SKM-1 treated with dmso at 0.1 percent for 144 hours (cell line): Measurements from ENCODE around the gene PTPRF.
"Not testable (repeated sequence)": the region's sequence is repeated elsewhere in the genome, so short reads cannot be mapped to it uniquely, and the experiment has no call there.

Experiments
- DNase-seq: peaks from one replicate; lab custom pipeline; 2025; ENCODE audit not compliant: unreplicated experiment; lab: John Stamatoyannopoulos, UW

The PTPRF gene

GRCh38 chr1:43530483-43531106 is at the start of gene PTPRF:
Gene PTPRF, plus strand, starts transcription at chr1:43530883. Its CDS starts 14,193 bp downstream, at chr1:43545076.
- DNase-seq, result peak; percentile 69

DNA sequence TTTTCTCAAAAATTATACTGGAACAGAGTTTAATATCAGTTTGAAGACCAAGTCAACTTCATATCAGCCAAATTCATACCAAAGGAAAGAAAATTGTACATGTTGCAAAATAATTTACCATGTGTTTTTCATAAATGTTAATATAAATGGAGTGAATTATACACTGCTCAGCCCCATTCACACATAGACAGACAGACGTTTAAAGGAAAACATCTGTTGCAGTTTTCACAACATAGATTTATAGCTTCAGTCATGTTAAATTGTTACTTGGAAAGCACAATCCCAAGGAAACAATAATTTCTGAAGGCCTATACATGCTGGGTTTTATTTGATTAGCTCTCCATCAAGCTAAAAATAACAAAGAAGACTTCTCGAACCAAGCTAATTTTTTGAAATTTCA is 49.2 kb upstream of the PTPRF start:
- no peak for DNase-seq

DNA sequence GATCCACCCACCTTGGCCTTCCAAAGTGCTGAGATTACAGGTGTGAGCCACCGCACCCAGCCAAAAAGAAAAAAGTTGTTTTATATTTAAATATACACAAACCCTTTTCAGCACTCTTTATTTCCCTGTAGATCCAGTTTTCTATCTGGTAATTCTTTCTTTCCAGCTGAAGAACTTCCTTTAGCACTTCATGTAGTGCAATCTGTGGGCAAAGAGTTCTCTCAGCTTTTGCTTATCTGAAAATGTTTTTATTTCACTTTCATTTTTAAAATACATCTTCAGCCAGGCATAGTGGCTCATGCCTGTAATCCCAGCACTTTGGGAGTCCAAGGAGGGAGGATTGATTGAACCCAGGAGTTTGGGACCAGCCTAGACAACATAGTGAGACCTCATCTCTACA is 48.5 kb upstream of the PTPRF start:
- no peak for DNase-seq

DNA sequence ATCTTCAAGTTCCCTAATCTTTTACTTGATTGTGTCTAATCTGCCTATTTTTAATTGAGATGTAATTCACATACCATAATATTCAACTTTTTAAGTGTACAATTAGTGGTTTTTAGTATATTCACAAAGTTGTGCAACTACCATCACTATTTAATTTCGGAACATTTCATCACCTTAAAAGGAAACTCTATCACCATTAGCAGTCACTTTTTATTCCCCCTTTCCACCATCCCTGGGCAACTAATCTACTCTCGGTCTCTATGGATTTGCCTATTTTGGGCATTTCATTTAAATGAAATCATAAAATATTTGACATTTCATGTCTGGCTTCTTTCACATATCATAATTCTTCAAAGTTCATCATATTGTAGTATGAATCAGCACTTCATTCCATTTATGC is 46.3 kb upstream of the PTPRF start:
- DNase-seq, result no peak

GRCh38 chr1:43488165-43488564 is 42.5 kb upstream of the PTPRF start:
- no peak for DNase-seq

DNA sequence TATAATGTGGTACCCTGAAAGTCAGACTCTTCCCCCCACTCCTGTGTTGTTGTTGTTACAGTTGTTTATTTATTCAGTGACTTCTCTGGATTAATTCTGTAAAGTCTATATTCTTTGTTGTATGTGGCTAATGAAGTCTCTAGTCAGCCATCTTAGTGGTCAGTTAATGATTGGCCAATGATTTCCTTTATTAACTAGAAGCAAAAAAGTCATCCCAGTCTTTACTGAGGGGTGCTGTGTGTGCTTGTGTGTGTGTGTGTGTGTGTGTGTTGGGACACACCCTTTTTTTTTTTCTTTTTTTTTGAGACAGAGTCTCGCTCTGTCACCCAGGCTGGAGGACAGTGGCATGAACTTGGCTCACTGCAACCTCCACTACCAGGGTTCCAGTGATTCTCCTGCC is 39.6 kb upstream of the PTPRF start:
- DNase-seq, result no peak

- DNase-seq, result no peak
Observed at GRCh38 chr1:43492826-43493225, 37.9 kb upstream of the PTPRF start.

GRCh38 chr1:43493661-43494450 is 36.8 kb upstream of the PTPRF start:
- no peak for DNase-seq

- no peak for DNase-seq
Observed at GRCh38 chr1:43495204-43495603, 35.5 kb upstream of the PTPRF start.

GRCh38 chr1:43499898-43500297 is 30.8 kb upstream of the PTPRF start:
- DNase-seq, result no peak

- not testable (repeated sequence) for DNase-seq
Observed at GRCh38 chr1:43501806-43502205, 28.9 kb upstream of the PTPRF start.

DNA sequence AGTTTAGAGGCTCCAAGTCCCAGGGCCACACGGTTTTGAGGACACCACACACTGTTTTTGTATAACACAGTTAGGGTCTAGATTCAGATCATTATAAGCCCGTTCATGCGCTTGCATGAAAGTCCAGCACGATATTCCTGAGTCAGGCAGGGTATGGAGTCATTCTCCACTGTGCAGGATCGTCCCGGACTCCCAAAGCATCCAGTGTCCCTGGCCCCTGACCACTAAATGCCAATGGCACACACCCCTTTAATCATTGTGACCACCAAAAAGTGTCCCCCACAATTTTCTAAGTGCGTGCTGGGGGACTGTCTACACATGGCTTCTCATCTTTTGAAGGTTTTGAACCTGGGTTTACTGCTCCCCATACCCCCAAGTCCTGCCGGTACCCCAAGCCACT is 27.1 kb upstream of the PTPRF start:
- DNase-seq, result no peak

DNA sequence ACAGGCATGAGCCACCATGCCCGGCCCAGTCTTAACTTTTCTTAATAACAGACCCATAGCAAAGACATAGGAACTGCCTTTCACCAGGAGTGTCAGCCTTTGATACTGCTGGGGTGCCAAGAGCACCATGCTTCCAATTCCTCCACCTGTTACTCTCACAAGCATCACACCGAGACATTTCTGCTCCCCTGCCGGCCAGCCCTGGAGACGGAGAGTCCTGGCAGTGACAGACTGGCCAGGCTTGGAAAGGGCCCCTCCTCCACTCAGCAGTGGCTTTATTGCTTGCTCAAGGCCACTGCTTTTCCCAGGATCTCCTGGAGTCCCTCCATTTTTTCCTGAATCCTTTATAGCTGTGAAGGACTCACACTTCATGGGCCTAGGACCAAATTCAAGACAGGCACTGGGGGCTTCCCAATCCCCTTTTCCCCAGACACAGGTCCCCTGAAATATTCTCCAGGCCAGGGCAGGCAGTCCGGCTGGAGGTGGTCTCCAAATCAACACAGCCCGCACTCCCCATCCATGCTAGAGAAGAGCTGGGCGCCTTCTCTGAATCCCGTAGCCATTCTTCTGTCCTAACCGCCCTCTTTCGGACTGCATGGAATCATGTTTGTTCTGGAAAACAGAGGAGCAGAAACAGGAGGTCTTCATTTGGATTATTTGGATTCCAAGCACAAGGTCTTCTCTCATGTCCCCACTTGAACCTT is 25.5 kb upstream of the PTPRF start:
- DNase-seq, result no peak

- no peak for DNase-seq
Observed at GRCh38 chr1:43506233-43506632, 24.4 kb upstream of the PTPRF start.

DNA sequence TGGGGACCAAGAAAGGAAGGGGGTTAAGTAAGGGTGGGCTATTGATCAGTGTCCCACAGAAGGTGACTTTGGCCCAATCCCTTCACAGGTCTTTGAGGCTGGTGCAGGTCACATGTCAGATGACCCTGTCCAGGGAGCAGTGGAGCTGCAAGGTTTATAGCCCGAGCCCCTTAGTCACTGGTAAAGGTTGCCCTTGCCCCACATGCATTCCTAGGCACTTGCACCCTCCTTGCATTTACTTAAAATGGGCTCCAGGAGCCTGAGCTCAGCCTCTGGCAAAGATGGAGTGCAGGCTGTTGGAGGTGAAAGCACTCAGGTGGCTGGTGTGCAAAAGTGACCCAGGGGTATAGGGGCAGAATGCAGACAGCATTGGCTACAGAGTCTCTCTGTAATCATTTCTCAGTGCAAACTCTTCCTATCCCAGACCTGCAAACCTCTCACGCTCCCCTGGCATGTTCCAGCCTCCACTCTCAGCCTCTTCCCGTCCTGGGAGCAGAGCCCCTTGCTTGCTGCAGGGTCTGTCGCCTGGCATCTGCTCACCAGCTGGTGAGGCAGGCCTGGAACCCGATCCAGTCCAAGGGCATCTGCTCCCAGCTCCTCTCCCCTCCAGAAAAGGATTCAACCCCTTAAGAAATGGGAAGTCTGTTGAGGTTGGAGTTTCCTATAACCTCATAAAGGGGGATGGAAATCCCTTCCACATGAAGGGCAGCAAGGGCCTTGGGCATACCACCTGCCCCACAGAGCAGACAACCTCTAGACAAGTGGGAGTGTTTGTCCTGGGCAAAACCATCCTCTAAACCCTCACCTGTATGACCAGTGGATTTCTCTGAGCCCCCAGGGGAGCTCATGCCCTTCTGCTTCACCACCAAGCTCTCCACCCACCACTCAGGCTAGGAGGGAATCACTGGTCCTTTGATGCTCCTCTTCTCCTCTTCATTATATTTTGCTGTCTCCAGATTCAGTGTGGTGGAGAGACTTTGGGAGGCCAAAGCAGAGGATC is 23.1 kb upstream of the PTPRF start:
- no peak for DNase-seq

DNA sequence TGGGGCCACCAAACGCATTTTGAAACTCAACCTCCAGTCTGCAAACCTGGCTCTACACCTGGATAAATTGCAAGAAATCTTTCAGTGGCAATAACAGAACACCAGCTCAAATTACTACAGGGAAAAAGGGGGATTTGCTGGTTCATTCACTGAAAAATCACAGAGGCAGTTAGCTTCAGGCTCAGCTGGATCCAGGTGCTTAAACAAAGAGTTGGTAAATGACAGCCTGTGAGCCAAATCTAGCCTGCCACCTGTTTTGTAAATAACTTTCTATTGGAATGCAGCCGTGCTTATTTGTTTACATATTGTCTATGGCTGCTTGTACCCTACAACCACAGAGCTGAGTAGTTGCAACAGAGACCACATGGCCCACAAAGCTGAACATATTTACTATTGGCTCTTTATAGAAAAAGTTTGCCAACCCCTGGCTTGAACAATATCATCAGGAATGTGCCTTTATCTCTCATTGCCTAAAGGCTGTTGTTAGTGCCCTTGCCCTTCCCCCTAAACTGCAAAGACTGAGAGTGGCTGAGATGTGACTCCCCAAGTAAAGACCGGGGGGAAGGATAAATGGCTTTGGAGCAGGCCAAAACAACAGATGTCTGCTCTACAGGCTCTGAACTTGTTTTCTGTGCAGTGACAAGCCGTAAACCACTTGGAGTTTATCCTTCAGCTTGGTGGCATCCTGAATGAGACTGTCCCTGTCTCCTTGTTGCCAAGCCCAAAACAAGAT is 21.5 kb upstream of the PTPRF start:
- no peak for DNase-seq

GRCh38 chr1:43509740-43510375 is 20.8 kb upstream of the PTPRF start:
- DNase-seq, result no peak

DNA sequence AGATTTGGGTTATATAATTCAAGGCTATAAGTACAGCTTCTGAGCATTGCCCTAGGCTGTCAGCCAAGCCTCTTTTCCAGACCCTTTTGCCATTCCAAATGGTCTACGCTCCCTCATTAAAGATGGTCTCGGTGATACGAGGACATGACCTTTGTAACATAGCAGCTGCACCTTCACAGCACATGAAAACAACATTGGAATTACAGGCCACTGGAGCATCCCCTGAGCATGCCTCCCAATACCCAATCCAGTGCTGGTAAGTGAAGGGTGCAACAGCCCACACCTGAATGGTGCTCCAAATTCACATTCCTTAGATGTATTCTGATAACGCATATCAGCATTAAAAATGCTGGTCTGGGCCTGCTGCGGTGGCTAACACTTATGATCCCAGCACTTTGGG is 20.1 kb upstream of the PTPRF start:
- DNase-seq, result no peak

DNA sequence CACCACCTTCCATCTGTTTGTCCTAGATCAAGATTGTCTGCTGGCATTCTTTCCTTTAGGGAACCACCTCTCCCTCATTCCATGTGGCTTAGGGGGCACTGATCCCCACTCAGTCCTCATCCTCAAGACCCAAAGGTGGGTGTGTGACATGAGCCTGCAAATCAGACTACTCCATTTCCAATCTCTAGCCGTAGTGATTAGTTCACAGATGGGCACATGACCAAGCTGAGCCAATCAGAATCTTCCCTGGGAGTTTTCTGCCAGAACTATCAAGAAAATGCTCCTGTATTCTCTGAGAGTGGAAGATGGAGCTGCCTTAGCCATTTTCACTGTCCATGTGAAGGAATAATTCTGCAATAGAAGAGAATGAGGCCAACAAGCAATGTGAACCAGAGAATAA is 19.3 kb upstream of the PTPRF start:
- no peak for DNase-seq

GRCh38 chr1:43512133-43512532 is 18.6 kb upstream of the PTPRF start:
- DNase-seq, result no peak
